ENCODE data around the gene METTL9.

DNA sequence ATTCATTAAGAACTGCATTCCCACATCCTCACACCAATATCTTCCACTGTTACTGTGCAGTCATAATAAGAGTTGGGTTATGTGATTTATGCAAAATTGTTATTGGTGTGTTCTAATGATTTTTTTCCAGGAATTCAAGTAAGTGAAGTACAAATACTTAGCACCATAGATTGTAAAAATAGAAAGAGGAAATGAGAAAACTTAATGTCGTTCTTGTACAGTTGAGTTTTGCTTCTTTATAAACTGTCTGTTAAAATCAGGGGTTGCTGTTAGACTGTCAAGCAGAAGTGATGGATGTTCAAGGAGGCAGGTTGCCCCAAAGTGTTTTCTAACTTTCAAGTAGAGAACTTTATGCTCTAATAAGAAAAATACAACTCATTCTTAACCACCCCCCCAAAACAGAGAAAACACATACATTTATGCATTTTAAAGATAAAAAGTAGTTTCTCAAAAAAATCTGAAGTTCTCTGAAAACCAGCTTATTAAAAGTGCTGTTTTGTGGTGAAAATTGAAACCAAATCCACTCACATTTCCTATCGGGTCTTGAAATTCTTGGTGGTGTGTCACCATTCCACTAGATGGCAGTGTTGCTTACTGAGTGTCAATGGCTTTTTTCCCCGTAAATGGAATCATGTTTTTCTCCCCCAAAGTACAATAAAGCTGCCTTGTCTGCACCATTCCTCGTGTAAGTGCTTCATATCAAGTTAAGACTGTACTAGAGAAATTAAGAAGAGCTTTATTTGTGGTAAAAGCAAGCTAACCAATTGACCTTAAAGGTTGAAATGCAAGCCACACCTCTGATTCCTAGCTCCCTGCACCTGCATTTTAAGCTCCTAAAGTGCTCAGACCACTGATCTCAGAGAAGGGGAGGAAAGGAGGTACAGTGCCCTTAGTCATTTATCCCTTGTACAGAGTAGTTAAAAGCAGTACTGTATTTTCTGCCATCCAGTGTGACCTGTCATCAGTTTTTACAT is 57.7 kb downstream of the METTL9 start:
- peak; percentile 60 to 78 (median 64) for TF ChIP-seq CTCF (IDR thresholded peaks at IDR 0.05)
- no peak for TF ChIP-seq POLR2A (IDR thresholded peaks at IDR 0.05)

Measured in uterus (tissue), 2 donors.